Testis (tissue), 2 donors: ENCODE data around the gene GUCA2B.

Experiments used
- POLR2A ChIP-seq: fragments of 450-650 bp; IDR thresholded peaks from one replicate; pipeline ENCODE4 v1.6.1; 2017; ENCODE audit warnings: antibody characterized with exemption, mild to moderate bottlenecking, moderate library complexity
- TF ChIP-seq, protein P1 (sequence below), 3 experiments: fragments of 450-650 bp in 2 of 3; fragments of 200-600 bp in 1 of 3; sonication (generic) in 1 of 3; IDR thresholded peaks; one replicate each; pipeline ENCODE4 v1.5.1; 2016 to 2019; ENCODE audit warnings: antibody characterized with exemption in 3 of 3, mild to moderate bottlenecking in 2 of 3, moderate library complexity in 1 of 3

DNA sequence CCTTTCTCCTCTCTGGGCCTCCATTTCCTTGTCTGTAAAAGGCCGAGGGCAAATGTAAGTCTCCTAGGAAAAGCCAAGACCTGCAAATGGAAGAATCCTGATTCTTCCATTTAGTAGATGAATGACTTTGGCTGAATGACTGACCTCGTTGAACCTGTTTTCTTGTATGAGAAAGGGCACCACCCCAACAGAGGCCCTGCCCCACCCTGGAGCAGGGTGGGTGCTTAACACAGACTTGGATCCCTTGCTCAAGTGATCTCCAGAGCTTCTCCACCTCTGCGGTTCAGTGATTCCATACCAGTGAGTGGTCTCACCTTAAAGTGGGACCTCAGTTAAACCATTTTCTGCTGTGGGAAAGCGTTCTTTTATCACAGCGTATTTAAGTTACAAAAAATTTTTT is 39.0 kb upstream of the GUCA2B start:
- TF ChIP-seq, protein P1, sequence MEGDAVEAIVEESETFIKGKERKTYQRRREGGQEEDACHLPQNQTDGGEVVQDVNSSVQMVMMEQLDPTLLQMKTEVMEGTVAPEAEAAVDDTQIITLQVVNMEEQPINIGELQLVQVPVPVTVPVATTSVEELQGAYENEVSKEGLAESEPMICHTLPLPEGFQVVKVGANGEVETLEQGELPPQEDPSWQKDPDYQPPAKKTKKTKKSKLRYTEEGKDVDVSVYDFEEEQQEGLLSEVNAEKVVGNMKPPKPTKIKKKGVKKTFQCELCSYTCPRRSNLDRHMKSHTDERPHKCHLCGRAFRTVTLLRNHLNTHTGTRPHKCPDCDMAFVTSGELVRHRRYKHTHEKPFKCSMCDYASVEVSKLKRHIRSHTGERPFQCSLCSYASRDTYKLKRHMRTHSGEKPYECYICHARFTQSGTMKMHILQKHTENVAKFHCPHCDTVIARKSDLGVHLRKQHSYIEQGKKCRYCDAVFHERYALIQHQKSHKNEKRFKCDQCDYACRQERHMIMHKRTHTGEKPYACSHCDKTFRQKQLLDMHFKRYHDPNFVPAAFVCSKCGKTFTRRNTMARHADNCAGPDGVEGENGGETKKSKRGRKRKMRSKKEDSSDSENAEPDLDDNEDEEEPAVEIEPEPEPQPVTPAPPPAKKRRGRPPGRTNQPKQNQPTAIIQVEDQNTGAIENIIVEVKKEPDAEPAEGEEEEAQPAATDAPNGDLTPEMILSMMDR (IDR thresholded peaks at IDR 0.05), result no peak
- TF ChIP-seq POLR2A, result no peak
